Measurements from ENCODE around the gene HOXC5. TPM values are rescaled to one million over a fixed set of nuclear protein-coding genes. Genes with fewer than 3 reads are reported as not detected.

HOXC5 gene
- total and polyA plus RNA-seq, 4 experiments from 2014 or later = not detected

DNA sequence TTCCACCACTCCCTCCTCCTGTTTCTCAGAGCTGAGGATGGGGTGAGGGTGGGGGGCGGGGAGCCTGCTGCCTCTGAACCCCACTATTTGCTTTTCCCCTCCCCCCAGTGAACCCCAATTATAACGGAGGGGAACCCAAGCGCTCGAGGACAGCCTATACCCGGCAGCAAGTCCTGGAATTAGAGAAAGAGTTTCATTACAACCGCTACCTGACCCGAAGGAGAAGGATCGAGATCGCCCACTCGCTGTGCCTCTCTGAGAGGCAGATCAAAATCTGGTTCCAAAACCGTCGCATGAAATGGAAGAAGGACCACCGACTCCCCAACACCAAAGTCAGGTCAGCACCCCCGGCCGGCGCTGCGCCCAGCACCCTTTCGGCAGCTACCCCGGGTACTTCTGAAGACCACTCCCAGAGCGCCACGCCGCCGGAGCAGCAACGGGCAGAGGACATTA, 21.9 kb downstream of the HOXC5 start:
- Mint-ChIP-seq H3K27ac (peak overlapping the region in 2 of 7 donors; percentile 54 to 58), H3K4me1 (peaks cover 12 to 40% (median 26%) of the 10 kb centered on the region in 4 donors), H3K9me3 (peaks cover 0 to 1% (median 0%) of the 10 kb centered on the region in 8 donors), H3K4me3 (peak overlapping the region in 3 of 8 donors; percentile 39 to 52 (median 43)), H3K36me3 (no peaks in the 10 kb centered on the region), H3K27me3 (peaks cover 59 to 69% of the 10 kb centered on the region in 2 donors)
- Histone ChIP-seq H3K9me3 (ENCODE audit: control insufficient read depth in 1 of 2, low read length in 2 of 2) (no peaks in the 10 kb centered on the region), H3K27me3 (ENCODE audit: insufficient read depth, low read length) (peaks cover 50% of the 10 kb centered on the region), H3K4me1 (ENCODE audit: insufficient read depth, low read length) (peaks cover 35% of the 10 kb centered on the region), H3K27ac (ENCODE audit: low read depth, low read length) (no peak overlapping the region), H3K36me3 (ENCODE audit: insufficient read depth, low read length) (no peaks in the 10 kb centered on the region), H3K4me3 (ENCODE audit: low read length in 2 of 2) (no peak overlapping the region)
- POLR2A ChIA-PET (ENCODE audit: partially characterized antibody) = interaction anchor here (0.9 kb wide), 1 partner anchor 14 kb away, joined by 5 read pairs; no protein-coding TSS in a partner anchor
- DNase-seq = no peak
- intact Hi-C loops (cut with micrococcal nuclease) = no loop called here
- CTCF ChIA-PET (ENCODE audit: partially characterized antibody) = interaction anchor here (1.3 kb wide), 1 partner anchor 22 kb away, joined by 7 read pairs; the partner anchor contains the start of gene HOXC5

DNA sequence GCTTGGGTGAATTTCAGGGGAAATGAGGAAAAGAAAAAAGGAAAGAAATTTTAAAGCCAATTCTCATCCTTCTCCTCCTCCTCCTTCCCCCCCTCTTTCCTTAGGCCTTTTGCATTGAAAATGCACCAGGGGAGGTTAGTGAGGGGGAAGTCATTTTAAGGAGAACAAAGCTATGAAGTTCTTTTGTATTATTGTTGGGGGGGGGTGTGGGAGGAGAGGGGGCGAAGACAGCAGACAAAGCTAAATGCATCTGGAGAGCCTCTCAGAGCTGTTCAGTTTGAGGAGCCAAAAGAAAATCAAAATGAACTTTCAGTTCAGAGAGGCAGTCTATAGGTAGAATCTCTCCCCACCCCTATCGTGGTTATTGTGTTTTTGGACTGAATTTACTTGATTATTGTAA, 22.7 kb downstream of the HOXC5 start:
- H3K4me3 Mint-ChIP-seq = no peak overlapping the region
- DNase-seq = no peak
- ChIA-PET POLR2A (ENCODE audit: partially characterized antibody) (no interaction called here), CTCF (ENCODE audit: partially characterized antibody) (interaction anchor here (1.0 kb wide), 1 partner anchor 23 kb away, joined by 3 read pairs; no protein-coding TSS in a partner anchor)
- H3K27me3 Mint-ChIP-seq = peaks cover 57 to 67% of the 10 kb centered on the region in 2 donors
- H3K4me1 Mint-ChIP-seq = peaks cover 10 to 32% (median 20%) of the 10 kb centered on the region in 4 donors
- no peaks in the 10 kb centered on the region for H3K36me3 Mint-ChIP-seq
- Histone ChIP-seq H3K4me3 (ENCODE audit: low read length in 2 of 2) (no peak overlapping the region), H3K36me3 (ENCODE audit: insufficient read depth, low read length) (no peaks in the 10 kb centered on the region), H3K27ac (ENCODE audit: low read depth, low read length) (no peak overlapping the region), H3K9me3 (ENCODE audit: control insufficient read depth in 1 of 2, low read length in 2 of 2) (no peaks in the 10 kb centered on the region), H3K27me3 (ENCODE audit: insufficient read depth, low read length) (peaks cover 50% of the 10 kb centered on the region), H3K4me1 (ENCODE audit: insufficient read depth, low read length) (peaks cover 27% of the 10 kb centered on the region)
- intact Hi-C loops (cut with micrococcal nuclease) = no loop called here
- peaks cover 0 to 1% (median 0%) of the 10 kb centered on the region in 8 donors for H3K9me3 Mint-ChIP-seq
- H3K27ac Mint-ChIP-seq = no peak overlapping the region

GRCh38 chr12:54056110-54056509, 23.3 kb downstream of the HOXC5 start:
- Mint-ChIP-seq H3K4me1 (peaks cover 10 to 30% (median 20%) of the 10 kb centered on the region in 4 donors), H3K27ac (no peak overlapping the region), H3K27me3 (peaks cover 58 to 67% of the 10 kb centered on the region in 2 donors), H3K9me3 (no peaks in the 10 kb centered on the region), H3K4me3 (peak overlapping the region in 1 of 8 donors; percentile 7), H3K36me3 (no peaks in the 10 kb centered on the region)
- DNase-seq = no peak
- Histone ChIP-seq H3K27me3 (ENCODE audit: insufficient read depth, low read length) (peaks cover 50% of the 10 kb centered on the region), H3K4me1 (ENCODE audit: insufficient read depth, low read length) (peaks cover 26% of the 10 kb centered on the region), H3K9me3 (ENCODE audit: control insufficient read depth in 1 of 2, low read length in 2 of 2) (no peaks in the 10 kb centered on the region), H3K27ac (ENCODE audit: low read depth, low read length) (no peak overlapping the region), H3K36me3 (ENCODE audit: insufficient read depth, low read length) (no peaks in the 10 kb centered on the region), H3K4me3 (ENCODE audit: low read length in 2 of 2) (no peak overlapping the region)
- ChIA-PET CTCF (ENCODE audit: partially characterized antibody) (interaction anchor here (1.0 kb wide), 1 partner anchor 24 kb away, joined by 3 read pairs; no protein-coding TSS in a partner anchor), POLR2A (ENCODE audit: partially characterized antibody) (no interaction called here)
- intact Hi-C loops (cut with micrococcal nuclease) = no loop called here

DNA sequence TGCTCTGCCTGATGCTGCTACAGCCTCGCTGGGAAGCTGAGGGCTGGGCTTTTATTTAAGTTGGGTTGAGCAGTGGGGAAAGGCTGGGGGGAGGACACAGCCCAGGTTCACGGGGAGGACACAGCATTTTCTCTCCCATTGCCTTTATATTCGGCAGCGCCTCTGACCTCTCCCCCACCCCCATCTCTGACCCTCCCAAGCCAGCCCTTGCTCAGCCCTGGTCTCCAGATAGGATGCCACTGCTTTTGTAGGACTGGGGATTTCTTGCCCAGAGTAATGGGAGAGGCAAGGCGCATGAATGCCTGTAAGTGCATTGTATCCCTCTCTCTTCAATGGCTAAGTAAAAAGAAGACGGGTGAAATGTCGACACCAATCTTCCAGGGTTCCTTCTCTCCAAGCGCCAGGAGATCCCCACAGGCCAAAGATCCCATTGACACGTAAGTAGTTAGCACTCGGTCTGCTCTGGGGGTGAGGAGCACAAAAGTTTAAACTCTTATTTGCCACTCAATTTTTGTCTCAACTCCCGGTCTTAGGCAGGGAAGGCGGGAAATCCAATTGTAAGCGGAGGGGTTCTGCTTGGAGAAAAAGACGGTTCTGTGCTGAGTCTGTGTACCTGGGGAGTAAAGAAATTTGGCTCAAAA, 25.4 kb downstream of the HOXC5 start:
- no peak overlapping the region for H3K27ac Mint-ChIP-seq
- CTCF ChIA-PET (ENCODE audit: partially characterized antibody) = no interaction called here
- POLR2A ChIA-PET (ENCODE audit: partially characterized antibody) = no interaction called here

GRCh38 chr12:54059668-54060067, 26.8 kb downstream of the HOXC5 start:
- Histone ChIP-seq H3K4me3 (ENCODE audit: low read length in 2 of 2) (no peak overlapping the region), H3K27me3 (ENCODE audit: insufficient read depth, low read length) (peaks cover 31% of the 10 kb centered on the region), H3K36me3 (ENCODE audit: insufficient read depth, low read length) (no peaks in the 10 kb centered on the region), H3K9me3 (ENCODE audit: control insufficient read depth in 1 of 2, low read length in 2 of 2) (no peaks in the 10 kb centered on the region), H3K4me1 (ENCODE audit: insufficient read depth, low read length) (no peaks in the 10 kb centered on the region), H3K27ac (ENCODE audit: low read depth, low read length) (no peak overlapping the region)
- peaks cover 0 to 1% (median 0%) of the 10 kb centered on the region in 8 donors for H3K9me3 Mint-ChIP-seq
- no peak for DNase-seq
- peaks cover 65 to 73% of the 10 kb centered on the region in 2 donors for H3K27me3 Mint-ChIP-seq
- no peaks in the 10 kb centered on the region for H3K36me3 Mint-ChIP-seq
- H3K4me1 Mint-ChIP-seq = peaks cover 0 to 3% (median 2%) of the 10 kb centered on the region in 4 donors
- CTCF ChIA-PET (ENCODE audit: partially characterized antibody) = no interaction called here
- H3K4me3 Mint-ChIP-seq = no peak overlapping the region
- POLR2A ChIA-PET (ENCODE audit: partially characterized antibody) = no interaction called here
- intact Hi-C loops (cut with micrococcal nuclease) = no loop called here
- H3K27ac Mint-ChIP-seq = no peak overlapping the region

More for the DNA sequence above, 25.4 kb downstream of the HOXC5 start:
- intact Hi-C loops (cut with micrococcal nuclease) = no loop called here
- Histone ChIP-seq H3K4me1 (ENCODE audit: insufficient read depth, low read length) (peaks cover 8% of the 10 kb centered on the region), H3K9me3 (ENCODE audit: control insufficient read depth in 1 of 2, low read length in 2 of 2) (no peaks in the 10 kb centered on the region), H3K27me3 (ENCODE audit: insufficient read depth, low read length) (peaks cover 43% of the 10 kb centered on the region), H3K27ac (ENCODE audit: low read depth, low read length) (no peak overlapping the region), H3K4me3 (ENCODE audit: low read length in 2 of 2) (no peak overlapping the region), H3K36me3 (ENCODE audit: insufficient read depth, low read length) (no peaks in the 10 kb centered on the region)
- peaks cover 0 to 1% (median 0%) of the 10 kb centered on the region in 8 donors for H3K9me3 Mint-ChIP-seq
- H3K4me1 Mint-ChIP-seq = peaks cover 3 to 15% (median 9%) of the 10 kb centered on the region in 4 donors
- H3K36me3 Mint-ChIP-seq = no peaks in the 10 kb centered on the region
- H3K4me3 Mint-ChIP-seq = no peak overlapping the region
- peaks cover 63 to 71% of the 10 kb centered on the region in 2 donors for H3K27me3 Mint-ChIP-seq
- no peak for DNase-seq

DNA sequence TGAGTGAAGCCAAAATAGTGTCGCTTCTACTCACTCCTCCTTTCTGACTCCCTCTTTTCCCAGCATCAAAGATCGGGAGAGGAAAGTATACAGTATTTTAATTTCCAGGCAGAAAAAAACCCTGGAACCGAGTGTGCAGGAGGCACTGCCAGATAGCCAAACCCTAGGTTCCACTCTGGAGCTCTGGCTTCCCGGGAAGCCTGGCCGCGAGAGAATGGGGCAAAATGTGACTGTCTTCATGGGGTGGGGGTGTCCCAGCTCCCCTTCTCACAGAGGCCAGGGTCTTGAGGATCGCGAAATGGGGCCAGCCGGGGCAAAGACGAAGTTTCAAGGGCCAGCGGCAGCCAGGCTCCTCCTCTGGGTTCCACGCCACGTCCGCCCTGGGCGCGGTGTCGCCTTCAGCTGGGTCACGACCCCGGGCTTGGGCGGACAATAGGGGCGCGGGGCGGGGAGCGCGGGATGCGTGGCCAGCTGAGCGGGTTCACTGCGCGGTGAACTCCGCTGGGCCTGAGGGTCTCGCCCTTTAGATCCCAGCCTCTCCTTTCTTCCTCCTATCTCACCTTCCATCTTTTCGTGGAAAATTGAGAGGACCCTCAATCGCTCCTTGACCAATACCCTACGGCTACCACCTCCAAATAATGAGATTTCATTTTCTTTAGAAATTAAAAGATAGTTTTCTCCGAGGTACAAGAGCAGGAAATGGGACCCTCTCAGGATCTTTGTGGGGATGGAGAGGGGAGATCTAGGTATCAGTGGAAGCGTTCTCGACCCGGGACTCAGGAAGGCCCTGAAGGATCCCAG, 27.5 kb downstream of the HOXC5 start:
- no peak for DNase-seq
- Histone ChIP-seq H3K36me3 (ENCODE audit: insufficient read depth, low read length) (no peaks in the 10 kb centered on the region), H3K9me3 (ENCODE audit: control insufficient read depth in 1 of 2, low read length in 2 of 2) (no peaks in the 10 kb centered on the region), H3K4me1 (ENCODE audit: insufficient read depth, low read length) (no peaks in the 10 kb centered on the region), H3K4me3 (ENCODE audit: low read length in 2 of 2) (no peak overlapping the region), H3K27ac (ENCODE audit: low read depth, low read length) (no peak overlapping the region), H3K27me3 (ENCODE audit: insufficient read depth, low read length) (peaks cover 29% of the 10 kb centered on the region)
- Mint-ChIP-seq H3K4me3 (no peak overlapping the region), H3K36me3 (no peaks in the 10 kb centered on the region), H3K27ac (no peak overlapping the region), H3K9me3 (peaks cover 0 to 1% (median 0%) of the 10 kb centered on the region in 8 donors), H3K27me3 (peaks cover 63 to 75% of the 10 kb centered on the region in 2 donors), H3K4me1 (no peaks in the 10 kb centered on the region)
- intact Hi-C loops (cut with micrococcal nuclease) = no loop called here
- CTCF ChIA-PET (ENCODE audit: partially characterized antibody) = interaction anchor here (1.8 kb wide), 1 partner anchor 141 kb away, joined by 6 read pairs; no protein-coding TSS in a partner anchor
- POLR2A ChIA-PET (ENCODE audit: partially characterized antibody) = no interaction called here
